NOMO-1 treated with DMSO at 0.1 percent for 48 hours (cell line): ENCODE measurements around the gene SBK2.

Source experiments
- DNase-seq: peaks from one replicate; lab custom pipeline; 2025; ENCODE audit not compliant: unreplicated experiment; lab: John Stamatoyannopoulos, UW

Gene SBK2

GRCh38 chr19:55554741-55555152, 17.8 kb upstream of the SBK2 start:
- DNase-seq, result no peak

GRCh38 chr19:55554302-55554701, 17.4 kb upstream of the SBK2 start:
- DNase-seq, result no peak

- no peak for DNase-seq
These were observed 16.6 kb upstream of the SBK2 start for GRCh38 chr19:55553217-55554182.

GRCh38 chr19:55552620-55553019, 15.7 kb upstream of the SBK2 start:
- no peak for DNase-seq

GRCh38 chr19:55552206-55552605, 15.3 kb upstream of the SBK2 start:
- no peak for DNase-seq

- no peak for DNase-seq
These were observed 13.4 kb upstream of the SBK2 start for GRCh38 chr19:55550321-55550650.

GRCh38 chr19:55549500-55550320, 12.8 kb upstream of the SBK2 start:
- no peak for DNase-seq

GRCh38 chr19:55546822-55547614, 10.1 kb upstream of the SBK2 start:
- no peak for DNase-seq

GRCh38 chr19:55546011-55546410, 9.1 kb upstream of the SBK2 start:
- no peak for DNase-seq

GRCh38 chr19:55545443-55545842, 8.5 kb upstream of the SBK2 start, which contains the start of gene SBK3:
TSS of gene SBK3 (minus strand) at chr19:55545543. CDS start at chr19:55545543, 0 bp downstream.
- DNase-seq, result no peak

- no peak for DNase-seq
These were observed 8.0 kb upstream of the SBK2 start for GRCh38 chr19:55544776-55545439.

GRCh38 chr19:55544014-55544413, 7.1 kb upstream of the SBK2 start:
- no peak for DNase-seq

- no peak for DNase-seq
These were observed 6.6 kb upstream of the SBK2 start for GRCh38 chr19:55543567-55543966.

GRCh38 chr19:55542292-55542855, 5.4 kb upstream of the SBK2 start:
- DNase-seq, result no peak

GRCh38 chr19:55541091-55541490, 4.2 kb upstream of the SBK2 start:
- DNase-seq, result no peak

GRCh38 chr19:55540619-55541018, 3.7 kb upstream of the SBK2 start:
- DNase-seq, result no peak

GRCh38 chr19:55539090-55539984, 2.4 kb upstream of the SBK2 start:
- no peak for DNase-seq

GRCh38 chr19:55538132-55538531, 1.2 kb upstream of the SBK2 start:
- no peak for DNase-seq

GRCh38 chr19:55537741-55538111, 793 bp upstream of the SBK2 start:
- DNase-seq, result no peak
